PC-3 (cell line): ENCODE results near the gene COMMD7.

Experiments
- CTCF ChIP-seq: fragments of 300-600 bp; sonication (generic); conservative IDR thresholded peaks from 2 replicates; pipeline ENCODE4 v1.5.1; 2017; ENCODE audit warnings: antibody characterized with exemption, low read depth, mild to moderate bottlenecking, low read length
- EZH2 ChIP-seq: fragments of 300-600 bp; sonication (generic); IDR thresholded peaks from one replicate; pipeline ENCODE4 v1.6.1; 2017; ENCODE audit warnings: antibody characterized with exemption, mild to moderate bottlenecking, low read length; ENCODE audit not compliant: unreplicated experiment
- EZH2phosphoT487 ChIP-seq: fragments of 300-600 bp; sonication (generic); IDR thresholded peaks from 2 replicates; pipeline ENCODE4 v1.6.1; 2018; ENCODE audit warnings: mild to moderate bottlenecking, antibody characterized with exemption, low read length, borderline replicate concordance

GRCh38 chr20:32787168-32787567 lies 43.9 kb upstream of the COMMD7 start:
- no peak for TF ChIP-seq CTCF
- TF ChIP-seq EZH2phosphoT487, result no peak
- no peak for TF ChIP-seq EZH2
